K562 (cell line): ENCODE measurements around the gene ITSN1. TPM values are rescaled to one million over a fixed set of nuclear protein-coding genes. Genes with fewer than 3 reads are reported as not detected.

ENCODE experiments used
- ATAC-seq: fragments of 200-7000 bp; cut with Tn5 transposase; 3 replicates; pipeline ENCODE4 v1.9.1; 2020; ENCODE audit warnings: moderate library complexity
- BruUV-seq: library from RNA; stranded (reverse); fragments of 400-500 nt; replicated peaks from 2 replicates; lab custom pipeline; 2021; lab: Mats Ljungman, UMichigan
- CTCF ChIA-PET: fragments of 300-600 bp; formaldehyde crosslinking; extraction: SDS; loops from one replicate; lab custom pipeline; 2021; ENCODE audit warnings: low intra/inter-chr PET ratio; lab: Yijun Ruan, JAX
- POLR2A ChIA-PET: fragments of 300-600, 350-650 bp; sonication (Branson Sonifier 250); formaldehyde crosslinking; extraction: SDS; loops from one replicate; lab custom pipeline; 2021; ENCODE audit warnings: antibody characterized with exemption, inconsistent platforms; lab: Yijun Ruan, JAX
- DNase-seq, 4 experiments: peaks; one replicate each; pipeline versions ENCODE4 v3.0.0 to v3.0.0-alpha.2; 2011 to 2018; ENCODE audit warnings: low spot score in 3 of 4, mixed read lengths in 3 of 4; ENCODE audit errors: extremely low read depth in 1 of 4
- FAIRE-seq: peaks from 2 replicates; lab custom pipeline; 2011; peaks lifted over from hg19 to GRCh38; lab: Jason Lieb, UNC
- H2AFZ ChIP-seq: 2 replicates; pipeline ENCODE4 v1.6.0; 2011; ENCODE audit warnings: low read depth, low read length, control low read depth, inconsistent platforms
- H3K27ac ChIP-seq: fragments of 200-600 bp; 3 replicates; pipeline ENCODE4 v1.8.0; 2011; ENCODE audit warnings: low read depth, mild to moderate bottlenecking, control low read depth, inconsistent platforms, low read length, moderate library complexity, mixed read lengths; ENCODE audit errors: extremely low read depth
- H3K27me3 ChIP-seq, 2 experiments: fragments of 300-600 bp in 1 of 2; 2 replicates in 1 of 2; 3 replicates in 1 of 2; pipeline versions ENCODE4 v1.6.0 to v1.8.0; 2011; ENCODE audit warnings: inconsistent platforms in 2 of 2, low read length in 2 of 2, mild to moderate bottlenecking in 1 of 2, mixed read lengths in 1 of 2, moderate library complexity in 1 of 2; ENCODE audit not compliant: control insufficient read depth in 2 of 2, insufficient read depth in 2 of 2
- H3K36me3 ChIP-seq: fragments of 300-600 bp; 3 replicates; pipeline ENCODE4 v1.8.0; 2011; ENCODE audit warnings: mild to moderate bottlenecking, low read length, inconsistent platforms; ENCODE audit not compliant: control insufficient read depth, insufficient read depth
- H3K4me1 ChIP-seq, 2 experiments: fragments of 200-600 bp in 1 of 2; replicated peaks in 1 of 2; 2 replicates in 1 of 2; 3 replicates in 1 of 2; pipeline versions ENCODE4 v1.5.1 to v1.8.0; 2011; ENCODE audit warnings: inconsistent platforms in 2 of 2, low read length in 2 of 2, mild to moderate bottlenecking in 1 of 2, mixed read lengths in 1 of 2, moderate library complexity in 1 of 2; ENCODE audit not compliant: control insufficient read depth in 2 of 2, insufficient read depth in 2 of 2
- H3K4me2 ChIP-seq: 2 replicates; pipeline ENCODE4 v1.6.1; 2011; ENCODE audit warnings: low read length, control low read depth, inconsistent platforms, mixed read lengths; ENCODE audit not compliant: insufficient read depth
- H3K4me3 ChIP-seq: fragments of 200-600 bp; sonication (generic), shearing (Covaris generic); 2 replicates; pipeline ENCODE4 v1.5.1; 2016; ENCODE audit warnings: control low read depth, inconsistent platforms
- H3K79me2 ChIP-seq: fragments of 200-600 bp; 3 replicates; pipeline ENCODE4 v1.8.0; 2011; ENCODE audit warnings: low read length, inconsistent platforms; ENCODE audit not compliant: control insufficient read depth, insufficient read depth
- H3K9ac ChIP-seq, 2 experiments: 2 replicates each; pipeline versions ENCODE4 v1.6.0 to v1.6.1; 2011; ENCODE audit warnings: low read depth in 2 of 2, low read length in 2 of 2, control low read depth in 1 of 2, inconsistent platforms in 1 of 2, mild to moderate bottlenecking in 1 of 2, mixed read lengths in 1 of 2; ENCODE audit not compliant: insufficient read depth in 1 of 2
- H3K9me1 ChIP-seq: one replicate; pipeline ENCODE4 v1.6.0; 2011; ENCODE audit warnings: inconsistent platforms, mild to moderate bottlenecking, low read length, moderate library complexity; ENCODE audit not compliant: control insufficient read depth, insufficient read depth
- H3K9me3 ChIP-seq: replicated peaks from 2 replicates; pipeline ENCODE4 v1.5.1; 2011; ENCODE audit warnings: low read depth, low read length, inconsistent platforms; ENCODE audit not compliant: control insufficient read depth, insufficient read depth
- H4K20me1 ChIP-seq: replicated peaks from 2 replicates; pipeline ENCODE4 v1.6.1; 2011; ENCODE audit warnings: low read length, inconsistent platforms, mixed read lengths; ENCODE audit not compliant: control insufficient read depth, insufficient read depth
- BCOR ChIP-seq: fragments of 450-650 bp; IDR thresholded peaks from 2 replicates; pipeline ENCODE4 v1.6.1; 2016
- BDP1 ChIP-seq: IDR thresholded peaks from 3 replicates; pipeline ENCODE4 v1.6.1; 2011; ENCODE audit not compliant: insufficient read length, insufficient read depth
- CEBPG ChIP-seq, 3 experiments: fragments of 200-800 bp in 1 of 3; sonication (Bioruptor generic) in 1 of 3; sonication (generic) in 1 of 3; formaldehyde crosslinking in 1 of 3; IDR thresholded peaks in 2 of 3; conservative IDR thresholded peaks in 1 of 3; 2 replicates each; pipeline versions ENCODE4 v1.6.1 to v1.8.0; 2016 to 2022; ENCODE audit warnings: missing compliant biosample characterization in 2 of 3, missing genetic modification characterization in 2 of 3, mild to moderate bottlenecking in 1 of 3, missing genetic modification reagents in 1 of 3
- CTBP1 ChIP-seq: fragments of 450-650 bp; IDR thresholded peaks from 2 replicates; pipeline ENCODE4 v1.6.1; 2016; ENCODE audit warnings: borderline replicate concordance
- HLTF ChIP-seq: fragments of 450-650 bp; IDR thresholded peaks from 2 replicates; pipeline ENCODE4 v1.6.1; 2016
- HMG20B ChIP-seq: fragments of 250-450 bp; sonication (Bioruptor Pico); IDR thresholded peaks from 2 replicates; pipeline ENCODE4 v1.5.0; 2021; ENCODE audit warnings: mild to moderate bottlenecking
- MAFG ChIP-seq: fragments of 450-650 bp; conservative IDR thresholded peaks from 2 replicates; pipeline ENCODE4 v1.6.1; 2016; ENCODE audit warnings: missing genetic modification characterization, missing compliant biosample characterization
- NELFE ChIP-seq: IDR thresholded peaks from 2 replicates; pipeline ENCODE4 v1.6.1; 2011; ENCODE audit warnings: mild to moderate bottlenecking; ENCODE audit not compliant: insufficient read depth, insufficient read length
- RBM14 ChIP-seq: fragments of 200-400 bp; formaldehyde crosslinking; IDR thresholded peaks from 2 replicates; pipeline ENCODE4 v1.6.1; 2018; ENCODE audit warnings: low read depth, mild to moderate bottlenecking, low read length, moderate library complexity, borderline replicate concordance; ENCODE audit not compliant: insufficient read depth
- RBM25 ChIP-seq: fragments of 200-400 bp; formaldehyde crosslinking; IDR thresholded peaks from 2 replicates; pipeline ENCODE4 v1.6.1; 2018; ENCODE audit warnings: low read length, low read depth, moderate library complexity; ENCODE audit not compliant: severe bottlenecking
- RBM39 ChIP-seq: fragments of 200-400 bp; formaldehyde crosslinking; optimal IDR thresholded peaks from 2 replicates; pipeline ENCODE3; 2018; ENCODE audit warnings: low read depth, low read length
- SMARCB1 ChIP-seq: IDR thresholded peaks from 2 replicates; pipeline ENCODE4 v1.6.1; 2011; ENCODE audit warnings: improper control_type of control experiment, low read depth; ENCODE audit not compliant: insufficient read length
- TAL1 ChIP-seq: fragments of 450-650 bp; IDR thresholded peaks from 2 replicates; pipeline ENCODE4 v1.6.1; 2016; ENCODE audit warnings: mild to moderate bottlenecking
- TRIM28 ChIP-seq: fragments of 450-650 bp; IDR thresholded peaks from 2 replicates; pipeline ENCODE4 v1.6.1; 2017
- WHSC1 ChIP-seq: IDR thresholded peaks from one replicate; pipeline ENCODE4 v1.6.1; 2012; ENCODE audit warnings: low read length, control low read depth, inconsistent platforms
- ZNF133 ChIP-seq: fragments of 250-450 bp; sonication (Bioruptor Pico); IDR thresholded peaks from 2 replicates; pipeline ENCODE4 v1.4.0; 2020; ENCODE audit warnings: mild to moderate bottlenecking
- WGBS: fragments of 100-300 bp; shearing (Covaris generic); methylation state at CpG from one replicate; pipeline ENCODE4 v1.1.6; 2016; ENCODE audit warnings: low coverage, mixed read lengths; ENCODE audit not compliant: insufficient coverage; ENCODE audit errors: missing lambda C conversion rate; 5-methylcytosine and 5-hydroxymethylcytosine counted together
- in situ Hi-C: fragments of 300-500 bp; cut with MboI; formaldehyde crosslinking; loops from 4 replicates; pipeline ENCODE4 v1.15.0; 2018; ENCODE audit warnings: inconsistent platforms, mixed read lengths
- intact Hi-C: fragments of 100-400 bp; cut with micrococcal nuclease; formaldehyde crosslinking; loops from 2 replicates; pipeline ENCODE4 v1.14.2; 2022
- polyA plus RNA-seq, 8 experiments: library from polyadenylated mRNA; depleted of rRNA in 4 of 8; stranded (reverse) in 5 of 8; unstranded in 3 of 8; fragments of >200 nt; fragmentation: Nextera tagmentation in 2 of 8; fragmentation: Illumina TruSeq in 1 of 8; extraction: Ambion mirVana in 2 of 8; extraction: Trizol in 1 of 8; gene quantifications; 2 replicates each; pipeline versions ENCODE4 v1.2.1 to v1.2.3, GENCODE V29; 2011 to 2014; ENCODE audit warnings: inconsistent platforms in 1 of 8, missing spikeins in 1 of 8
- total RNA-seq, 7 experiments: library from RNA; depleted of rRNA in 6 of 7; stranded (reverse); fragments of >200 nt in 6 of 7; fragmentation: Illumina TruSeq in 2 of 7; extraction: Trizol in 2 of 7; gene quantifications; 2 replicates each; pipeline versions ENCODE4 v1.2.1 to v1.2.3, GENCODE V29; 2011 to 2021; ENCODE audit warnings: low replicate concordance in 1 of 7
- TF ChIP-seq, protein P1 (sequence below): sonication (generic); formaldehyde crosslinking; IDR thresholded peaks from 2 replicates; pipeline ENCODE4 v1.4.0; 2020; ENCODE audit warnings: mild to moderate bottlenecking, missing genetic modification reagents
- TF ChIP-seq, protein P2 (sequence below): fragments of 450-650 bp; IDR thresholded peaks from 2 replicates; pipeline ENCODE4 v1.6.1; 2018; ENCODE audit warnings: mild to moderate bottlenecking, low read depth; ENCODE audit not compliant: partially characterized antibody
- TF ChIP-seq, protein P3 (sequence below): conservative IDR thresholded peaks from 2 replicates; pipeline ENCODE4 v1.6.1; 2011; ENCODE audit warnings: low read depth, mild to moderate bottlenecking, low read length; ENCODE audit not compliant: control insufficient read depth

Gene ITSN1
- total and polyA plus RNA-seq, 9 of the 15 experiments (the other 6 are each of a cell fraction or from before 2014, with no cell fraction given): 1.1 to 12.6 (median 4.8) TPM

DNA sequence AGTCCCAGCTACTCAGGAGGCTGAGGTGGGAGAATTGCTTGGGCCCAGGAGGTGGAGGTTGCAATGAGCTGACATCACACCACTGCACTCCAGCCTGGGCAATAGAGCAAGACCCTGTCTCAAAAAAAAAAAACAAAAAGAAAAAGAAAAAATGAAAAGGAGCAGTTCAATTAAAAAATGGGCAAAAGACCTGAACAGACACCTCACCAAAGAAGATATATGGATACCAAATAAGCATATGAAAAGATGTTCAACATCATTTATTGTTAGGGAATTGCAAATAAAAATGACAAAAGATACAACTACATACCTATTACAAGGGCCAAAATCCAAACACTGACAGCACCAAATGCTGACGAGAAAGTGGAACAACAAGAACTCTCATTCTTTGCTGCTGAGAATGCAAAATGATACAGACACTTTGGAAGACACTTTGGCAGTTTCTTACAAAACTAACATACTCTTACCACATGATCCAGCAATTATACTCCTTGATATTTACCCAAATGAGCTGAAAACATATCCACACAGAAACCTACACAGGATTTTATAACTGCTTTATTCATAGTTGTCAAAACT lies 302.0 kb downstream of the ITSN1 start:
- FAIRE-seq: no peak
- in situ Hi-C loops: no loop called here
- TF ChIP-seq, protein P1, sequence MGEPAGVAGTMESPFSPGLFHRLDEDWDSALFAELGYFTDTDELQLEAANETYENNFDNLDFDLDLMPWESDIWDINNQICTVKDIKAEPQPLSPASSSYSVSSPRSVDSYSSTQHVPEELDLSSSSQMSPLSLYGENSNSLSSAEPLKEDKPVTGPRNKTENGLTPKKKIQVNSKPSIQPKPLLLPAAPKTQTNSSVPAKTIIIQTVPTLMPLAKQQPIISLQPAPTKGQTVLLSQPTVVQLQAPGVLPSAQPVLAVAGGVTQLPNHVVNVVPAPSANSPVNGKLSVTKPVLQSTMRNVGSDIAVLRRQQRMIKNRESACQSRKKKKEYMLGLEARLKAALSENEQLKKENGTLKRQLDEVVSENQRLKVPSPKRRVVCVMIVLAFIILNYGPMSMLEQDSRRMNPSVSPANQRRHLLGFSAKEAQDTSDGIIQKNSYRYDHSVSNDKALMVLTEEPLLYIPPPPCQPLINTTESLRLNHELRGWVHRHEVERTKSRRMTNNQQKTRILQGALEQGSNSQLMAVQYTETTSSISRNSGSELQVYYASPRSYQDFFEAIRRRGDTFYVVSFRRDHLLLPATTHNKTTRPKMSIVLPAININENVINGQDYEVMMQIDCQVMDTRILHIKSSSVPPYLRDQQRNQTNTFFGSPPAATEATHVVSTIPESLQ (CRISPR knock-in tag): no peak
- TF ChIP-seq BDP1: no peak
- 0 out of 2 replicates have a peak, but pooled peaks have one; percentile 37 for TF ChIP-seq HLTF
- TF ChIP-seq MAFG (tag): no peak
- no peak for TF ChIP-seq WHSC1
- TF ChIP-seq, protein P2, sequence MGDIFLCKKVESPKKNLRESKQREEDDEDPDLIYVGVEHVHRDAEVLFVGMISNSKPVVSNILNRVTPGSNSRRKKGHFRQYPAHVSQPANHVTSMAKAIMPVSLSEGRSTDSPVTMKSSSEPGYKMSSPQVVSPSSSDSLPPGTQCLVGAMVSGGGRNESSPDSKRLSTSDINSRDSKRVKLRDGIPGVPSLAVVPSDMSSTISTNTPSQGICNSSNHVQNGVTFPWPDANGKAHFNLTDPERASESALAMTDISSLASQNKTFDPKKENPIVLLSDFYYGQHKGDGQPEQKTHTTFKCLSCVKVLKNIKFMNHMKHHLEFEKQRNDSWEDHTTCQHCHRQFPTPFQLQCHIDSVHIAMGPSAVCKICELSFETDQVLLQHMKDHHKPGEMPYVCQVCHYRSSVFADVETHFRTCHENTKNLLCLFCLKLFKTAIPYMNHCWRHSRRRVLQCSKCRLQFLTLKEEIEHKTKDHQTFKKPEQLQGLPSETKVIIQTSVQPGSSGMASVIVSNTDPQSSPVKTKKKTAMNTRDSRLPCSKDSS: peak; percentile 14
- no peak for TF ChIP-seq NELFE
- no peak for TF ChIP-seq HMG20B
- TF ChIP-seq BCOR: peak; percentile 49; the same call in 1 of the 2 replicates
- TF ChIP-seq TRIM28: peak; percentile 76; the same call in 1 of the 2 replicates
- TF ChIP-seq, protein P3, sequence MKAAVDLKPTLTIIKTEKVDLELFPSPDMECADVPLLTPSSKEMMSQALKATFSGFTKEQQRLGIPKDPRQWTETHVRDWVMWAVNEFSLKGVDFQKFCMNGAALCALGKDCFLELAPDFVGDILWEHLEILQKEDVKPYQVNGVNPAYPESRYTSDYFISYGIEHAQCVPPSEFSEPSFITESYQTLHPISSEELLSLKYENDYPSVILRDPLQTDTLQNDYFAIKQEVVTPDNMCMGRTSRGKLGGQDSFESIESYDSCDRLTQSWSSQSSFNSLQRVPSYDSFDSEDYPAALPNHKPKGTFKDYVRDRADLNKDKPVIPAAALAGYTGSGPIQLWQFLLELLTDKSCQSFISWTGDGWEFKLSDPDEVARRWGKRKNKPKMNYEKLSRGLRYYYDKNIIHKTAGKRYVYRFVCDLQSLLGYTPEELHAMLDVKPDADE: no peak
- TF ChIP-seq ZNF133 (CRISPR knock-in tag): no peak
- TF ChIP-seq RBM39: no peak
- TF ChIP-seq RBM25: peak; percentile 13
- no peak for TF ChIP-seq SMARCB1
- TF ChIP-seq RBM14: no peak
- no peak for TF ChIP-seq CTBP1
- TF ChIP-seq CEBPG (CRISPR knock-in tag; IDR thresholded peaks at IDR 0.05): no peak
- no peak for TF ChIP-seq CEBPG (tag; conservative IDR thresholded peaks at IDR 0.05 in 1 of 2, IDR thresholded peaks at IDR 0.05 in 1 of 2)
- no peak for TF ChIP-seq TAL1

More for the DNA sequence above, 302.0 kb downstream of the ITSN1 start:
- H3K9me1 ChIP-seq: no peaks in the 10 kb centered on the region
- ATAC-seq (no peak), DNase-seq (no peak)
- no peak overlapping the region for H3K27ac ChIP-seq
- POLR2A ChIA-PET: interaction anchor here (0.9 to 1.9 kb wide), 2 partner anchors 9 to 10 kb away, joined by 3 to 4 read pairs; no protein-coding TSS in a partner anchor
- no peaks in the 10 kb centered on the region for H3K36me3 ChIP-seq
- no peak overlapping the region for H3K4me2 ChIP-seq
- CTCF ChIA-PET: no interaction called here
- H3K27me3 ChIP-seq: no peaks in the 10 kb centered on the region
- 89% methylated on average over 1 of the region's 1 CpG for WGBS
- BruUV-seq: no TSS peak
- peaks cover 17 to 32% of the 10 kb centered on the region in 2 experiments for H3K4me1 ChIP-seq
- no peaks in the 10 kb centered on the region for H3K9me3 ChIP-seq
- no peaks in the 10 kb centered on the region for H3K79me2 ChIP-seq
- intact Hi-C loops: no loop called here
- H3K4me3 ChIP-seq: no peak overlapping the region
- H2AFZ ChIP-seq: peak overlapping the region; percentile 22; the same call in 1 of the 2 replicates
- H4K20me1 ChIP-seq: no peaks in the 10 kb centered on the region
- no peak overlapping the region for H3K9ac ChIP-seq
